Naive thymus-derived CD4-positive, alpha-beta T cell (primary cell): ENCODE measurements around the gene PCYT1A. TPM values are rescaled to one million over a fixed set of nuclear protein-coding genes. Genes with fewer than 3 reads are reported as not detected.
A peak's percentile ranks its signal among the peaks of the same experiment; 100 is the strongest.
"Not testable (repeated sequence)": the region's sequence is repeated elsewhere in the genome, so short reads cannot be mapped to it uniquely, and the experiment has no call there.

Experiments
- ATAC-seq: fragments of 150-1000 bp; cut with Tn5 transposase; 2 replicates; pipeline ENCODE4 v1.10.0; 2021; ENCODE audit warnings: mild to moderate bottlenecking, moderate library complexity
- CTCF ChIA-PET: fragments of 350-600 bp; sonication (Branson Sonifier 250); formaldehyde crosslinking; loops from one replicate; lab custom pipeline; 2021; ENCODE audit warnings: antibody characterized with exemption; lab: Charles Lee
- POLR2A ChIA-PET: fragments of 350-600 bp; sonication (Branson Sonifier 250); formaldehyde crosslinking; loops from one replicate; lab custom pipeline; 2021; ENCODE audit warnings: antibody characterized with exemption, inconsistent platforms; lab: Charles Lee
- DNase-seq, 9 donors: peaks; one replicate each; pipeline versions ENCODE4 v3.0.0 to v3.0.0-alpha.2; 2020 to 2022; ENCODE audit warnings: mixed read lengths in 1 of 9
- H3K27ac ChIP-seq: one replicate; pipeline ENCODE4 v1.7.0; 2013; ENCODE audit warnings: mild to moderate bottlenecking, low read depth, low read length, moderate library complexity
- H3K27me3 ChIP-seq, 2 donors: one replicate each; pipeline ENCODE4 v1.7.0; 2013; ENCODE audit warnings: low read length in 2 of 2, mild to moderate bottlenecking in 2 of 2, moderate library complexity in 2 of 2; ENCODE audit not compliant: control insufficient read depth in 2 of 2, insufficient read depth in 2 of 2
- H3K36me3 ChIP-seq, 3 experiments: 1 replicate in 2 of 3; 2 replicates in 1 of 3; pipeline ENCODE4 v1.7.0; 2013; ENCODE audit warnings: low read length in 3 of 3, mild to moderate bottlenecking in 3 of 3, moderate library complexity in 1 of 3; ENCODE audit not compliant: insufficient read depth in 3 of 3, control insufficient read depth in 2 of 3
- H3K4me1 ChIP-seq, 2 donors: one replicate each; pipeline ENCODE4 v1.7.0; 2013; ENCODE audit warnings: low read length in 2 of 2, mild to moderate bottlenecking in 2 of 2, moderate library complexity in 1 of 2; ENCODE audit not compliant: control insufficient read depth in 2 of 2, insufficient read depth in 2 of 2
- H3K4me3 ChIP-seq: 2 replicates; pipeline ENCODE4 v1.7.0; 2013; ENCODE audit warnings: mild to moderate bottlenecking, low read length
- H3K9me3 ChIP-seq, 3 experiments: 1 replicate in 2 of 3; 2 replicates in 1 of 3; pipeline ENCODE4 v1.7.0; 2013; ENCODE audit warnings: low read length in 3 of 3; ENCODE audit not compliant: control insufficient read depth in 2 of 3
- H3K27ac Mint-ChIP-seq, 9 donors: one replicate each; pipeline ENCODE4 v1.8.0; 2020 to 2022; ENCODE audit warnings: mixed read lengths in 9 of 9, mild to moderate bottlenecking in 8 of 9, moderate library complexity in 5 of 9, inconsistent platforms in 2 of 9
- H3K27me3 Mint-ChIP-seq, 5 donors: one replicate each; pipeline ENCODE4 v1.8.0; 2021 to 2022; ENCODE audit warnings: mixed read lengths in 5 of 5, mild to moderate bottlenecking in 1 of 5
- H3K36me3 Mint-ChIP-seq, 5 donors: one replicate each; pipeline ENCODE4 v1.8.0; 2020 to 2022; ENCODE audit warnings: mixed read lengths in 5 of 5, mild to moderate bottlenecking in 3 of 5, inconsistent platforms in 1 of 5
- H3K4me1 Mint-ChIP-seq, 7 donors: one replicate each; pipeline ENCODE4 v1.8.0; 2020 to 2022; ENCODE audit warnings: mixed read lengths in 7 of 7, mild to moderate bottlenecking in 3 of 7, inconsistent platforms in 1 of 7
- H3K4me3 Mint-ChIP-seq, 10 donors: one replicate each; pipeline ENCODE4 v1.8.0; 2020 to 2022; ENCODE audit warnings: mild to moderate bottlenecking in 10 of 10, mixed read lengths in 10 of 10, moderate library complexity in 6 of 10, inconsistent platforms in 2 of 10
- H3K9me3 Mint-ChIP-seq, 11 donors: one replicate each; pipeline ENCODE4 v1.8.0; 2020 to 2022; ENCODE audit warnings: mixed read lengths in 11 of 11, mild to moderate bottlenecking in 4 of 11, inconsistent platforms in 1 of 11, moderate library complexity in 1 of 11
- intact Hi-C, 2 donors: fragments of 100-400 bp; cut with micrococcal nuclease; formaldehyde crosslinking; loops; one replicate each; pipeline ENCODE4 v1.15.1; 2023
- polyA plus RNA-seq, 2 donors: library from polyadenylated mRNA; unstranded; fragments of 300-500 nt; fragmentation: Illumina TruSeq; gene quantifications; one replicate each; pipeline ENCODE4 v1.2.3, GENCODE V29; 2021
- total RNA-seq, 6 experiments: library from RNA in 5 of 6; stranded (reverse) in 5 of 6; gene quantifications; 1 replicate in 5 of 6; 2 replicates in 1 of 6; pipeline ENCODE4 v1.2.3 and lab custom pipeline; 2021 to 2026

The PCYT1A gene
- total and polyA plus RNA-seq, 7 experiments from 2014 or later, result 11.5 to 87.6 (median 59.4) TPM

DNA sequence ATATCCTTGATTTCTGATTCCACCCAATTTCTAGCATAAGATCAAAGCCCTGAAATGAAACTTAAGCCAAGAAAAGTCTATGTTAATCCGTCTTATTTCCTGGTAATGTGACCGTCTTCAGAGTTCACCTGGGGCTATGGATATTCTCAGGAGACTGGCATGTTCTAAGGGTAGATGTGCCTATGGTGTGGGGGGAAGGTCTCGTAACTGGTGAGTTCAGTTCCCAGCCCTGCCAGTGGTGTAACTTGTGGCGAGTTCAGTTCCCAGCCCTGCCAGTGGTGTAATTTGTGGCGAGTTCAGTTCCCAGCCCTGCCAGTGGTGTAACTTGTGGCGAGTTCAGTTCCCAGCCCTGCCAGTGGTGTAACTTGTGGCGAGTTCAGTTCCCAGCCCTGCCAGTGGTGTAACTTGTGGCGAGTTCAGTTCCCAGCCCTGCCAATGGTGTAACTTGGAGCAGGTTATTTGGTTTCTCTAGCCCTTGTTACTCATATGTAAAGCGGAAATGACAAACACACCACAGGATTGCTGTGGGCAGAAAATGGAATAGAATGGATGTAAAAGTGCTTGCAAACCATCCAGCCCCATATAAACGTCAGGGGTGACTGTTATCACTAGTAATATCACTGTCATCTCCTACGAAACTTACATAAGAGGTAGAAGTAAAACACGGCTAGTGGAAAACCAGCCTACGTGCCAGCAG is 40.8 kb downstream of the PCYT1A start:
- H3K36me3 Mint-ChIP-seq, result peaks cover 0 to 47% (median 20%) of the 10 kb centered on the region in 5 donors
- H3K36me3 ChIP-seq, result peaks cover 7 to 34% (median 14%) of the 10 kb centered on the region in 3 experiments
- no peaks in the 10 kb centered on the region for H3K27me3 Mint-ChIP-seq
- POLR2A ChIA-PET, result no interaction called here
- ATAC-seq, result peak; percentile 58
- no peak overlapping the region for H3K27ac ChIP-seq
- peaks cover 0 to 7% (median 0%) of the 10 kb centered on the region in 7 donors for H3K4me1 Mint-ChIP-seq
- no peak overlapping the region for H3K4me3 ChIP-seq
- peaks cover 0 to 5% (median 0%) of the 10 kb centered on the region in 11 donors for H3K9me3 Mint-ChIP-seq
- no peaks in the 10 kb centered on the region for H3K4me1 ChIP-seq
- CTCF ChIA-PET, result no interaction called here
- no peak overlapping the region for H3K4me3 Mint-ChIP-seq
- no peak for DNase-seq
- H3K27ac Mint-ChIP-seq, result no peak overlapping the region
- intact Hi-C loops, result no loop called here
- no peaks in the 10 kb centered on the region for H3K27me3 ChIP-seq
- no peaks in the 10 kb centered on the region for H3K9me3 ChIP-seq

DNA sequence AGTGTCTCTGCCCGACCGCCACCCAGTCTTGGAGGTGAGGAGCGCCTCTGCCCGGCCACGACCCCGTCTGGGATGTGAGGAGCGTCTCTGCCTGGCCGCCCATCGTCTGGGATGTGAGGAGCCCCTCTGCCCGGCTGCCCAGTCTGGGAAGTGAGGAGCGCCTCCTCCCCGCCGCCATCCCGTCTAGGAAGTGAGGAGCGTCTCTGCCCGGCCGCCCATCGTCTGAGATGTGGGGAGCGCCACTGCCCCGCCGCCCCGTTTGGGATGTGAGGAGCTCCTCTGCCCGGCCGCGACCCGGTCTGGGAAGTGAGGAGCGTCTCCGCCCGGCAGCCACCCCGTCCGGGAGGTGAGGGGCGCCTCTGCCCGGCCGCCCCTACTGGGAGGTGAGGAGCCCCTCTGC is 43.4 kb downstream of the PCYT1A start:
- intact Hi-C loops, H3K27me3 ChIP-seq, H3K4me1 ChIP-seq, POLR2A ChIA-PET, H3K4me3 Mint-ChIP-seq, H3K4me3 ChIP-seq, H3K4me1 Mint-ChIP-seq, DNase-seq, CTCF ChIA-PET, H3K27ac Mint-ChIP-seq, H3K9me3 ChIP-seq, H3K9me3 Mint-ChIP-seq, H3K27me3 Mint-ChIP-seq, ATAC-seq, H3K27ac ChIP-seq: not testable (repeated sequence)
- peaks cover 0 to 38% (median 25%) of the 10 kb centered on the region in 5 donors for H3K36me3 Mint-ChIP-seq
- H3K36me3 ChIP-seq, result peaks cover 12 to 47% (median 16%) of the 10 kb centered on the region in 3 experiments

DNA sequence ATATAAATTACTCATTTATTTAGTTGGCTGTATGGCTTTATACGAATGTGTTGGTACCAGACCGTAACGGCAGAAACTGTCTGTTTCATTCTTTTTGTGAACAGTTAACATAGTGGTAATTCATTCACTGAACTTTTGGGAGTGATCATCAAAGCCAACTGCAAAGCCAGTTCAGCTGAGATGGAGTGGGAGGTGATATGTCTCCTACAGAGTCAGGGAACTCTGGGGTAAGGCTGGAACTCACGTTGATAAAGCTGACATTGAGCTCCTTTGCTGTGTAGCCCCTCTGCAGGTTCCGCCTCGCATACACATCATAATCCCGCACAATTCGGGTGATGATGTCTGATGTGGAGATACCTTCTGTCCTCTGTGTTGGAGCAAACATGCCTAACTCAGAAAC is 45.8 kb downstream of the PCYT1A start:
- no peaks in the 10 kb centered on the region for H3K9me3 ChIP-seq
- POLR2A ChIA-PET, result no interaction called here
- Mint-ChIP-seq H3K36me3 (peaks cover 0 to 49% (median 25%) of the 10 kb centered on the region in 5 donors), H3K27me3 (no peaks in the 10 kb centered on the region), H3K27ac (no peak overlapping the region), H3K4me1 (peaks cover 0 to 6% (median 0%) of the 10 kb centered on the region in 7 donors), H3K4me3 (no peak overlapping the region), H3K9me3 (no peaks in the 10 kb centered on the region)
- ATAC-seq (no peak), DNase-seq (no peak)
- peaks cover 5 to 58% (median 9%) of the 10 kb centered on the region in 3 experiments for H3K36me3 ChIP-seq
- no peaks in the 10 kb centered on the region for H3K4me1 ChIP-seq
- CTCF ChIA-PET, result no interaction called here
- H3K27ac ChIP-seq, result no peak overlapping the region
- intact Hi-C loops, result no loop called here
- no peaks in the 10 kb centered on the region for H3K27me3 ChIP-seq
- no peak overlapping the region for H3K4me3 ChIP-seq

DNA sequence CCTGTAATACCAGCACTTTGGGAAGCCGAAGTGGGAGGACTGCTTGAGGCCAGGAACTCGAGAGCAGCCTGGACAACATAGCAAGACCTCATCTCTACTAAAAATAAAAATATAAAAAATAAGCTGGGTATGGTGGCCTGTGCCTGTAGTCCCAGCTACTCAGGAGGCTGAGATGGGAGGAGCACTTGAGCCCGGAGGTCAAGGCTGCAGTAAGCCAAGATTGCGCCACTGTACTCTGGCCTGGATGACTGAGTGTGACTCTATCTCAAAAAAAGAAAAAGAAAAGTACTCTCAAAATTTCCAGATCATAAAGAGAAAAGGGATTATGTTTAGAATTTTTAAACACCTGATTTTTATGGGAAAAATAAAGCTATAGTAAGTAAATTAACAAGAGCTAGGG is 47.1 kb downstream of the PCYT1A start:
- POLR2A ChIA-PET, result no interaction called here
- ATAC-seq, result no peak
- CTCF ChIA-PET, result no interaction called here

DNA sequence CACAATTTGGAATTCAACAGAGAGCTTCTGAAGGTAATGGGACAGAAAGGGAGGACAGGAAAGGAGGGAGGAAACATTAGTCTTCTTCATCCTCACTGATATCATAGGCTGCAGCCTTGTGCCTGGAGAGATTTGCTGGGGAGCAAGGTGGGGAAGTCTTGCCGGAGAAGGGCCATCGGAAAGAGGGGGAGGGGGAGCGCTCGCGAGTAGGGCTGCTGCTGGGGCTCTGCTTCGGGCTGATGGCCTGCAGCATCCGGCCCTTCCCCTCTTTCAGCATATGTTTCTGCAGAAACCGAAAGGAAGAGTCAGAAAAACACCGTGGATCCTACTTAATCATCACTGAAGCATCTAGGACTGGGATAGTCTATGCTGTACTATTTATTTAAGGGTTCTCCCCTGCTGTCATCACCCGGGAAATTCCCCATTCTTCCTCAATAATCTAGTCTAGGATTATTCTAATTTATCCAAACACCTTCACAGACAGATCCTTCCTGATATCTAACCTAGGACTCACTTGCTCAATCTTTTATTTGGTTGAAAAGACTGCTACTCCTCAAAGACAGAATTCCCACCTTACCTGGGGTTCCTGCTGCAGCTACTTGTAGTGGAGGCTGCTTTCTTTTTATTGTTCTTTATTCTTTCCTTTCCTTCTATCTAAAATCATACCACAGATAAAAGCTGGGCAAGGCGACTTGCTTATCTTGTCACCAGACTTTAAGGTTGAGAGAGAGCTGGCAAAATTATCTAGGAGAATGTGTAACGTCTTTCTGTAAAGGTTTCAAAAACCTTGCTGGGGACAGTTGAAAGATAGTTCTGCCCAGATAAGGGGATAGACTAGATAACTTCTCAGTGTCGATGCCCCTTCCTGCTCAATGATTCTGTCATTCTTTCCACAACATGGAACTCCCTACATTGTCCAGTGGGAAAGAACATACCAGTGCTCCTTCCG is 48.6 kb downstream of the PCYT1A start:
- intact Hi-C loops, result no loop called here
- H3K4me3 ChIP-seq, result no peak overlapping the region
- H3K9me3 ChIP-seq, result no peaks in the 10 kb centered on the region
- no peak overlapping the region for H3K4me3 Mint-ChIP-seq
- CTCF ChIA-PET, result no interaction called here
- no peak for DNase-seq
- H3K36me3 ChIP-seq, result peaks cover 5 to 48% (median 9%) of the 10 kb centered on the region in 3 experiments
- ATAC-seq, result no peak
- POLR2A ChIA-PET, result no interaction called here
- peak overlapping the region in 3 of 9 donors; percentile 36 to 50 (median 41) for H3K27ac Mint-ChIP-seq
- H3K4me1 Mint-ChIP-seq, result peaks cover 0 to 7% (median 2%) of the 10 kb centered on the region in 7 donors
- no peaks in the 10 kb centered on the region for H3K9me3 Mint-ChIP-seq
- no peaks in the 10 kb centered on the region for H3K27me3 Mint-ChIP-seq
- H3K27ac ChIP-seq, result no peak overlapping the region
- no peaks in the 10 kb centered on the region for H3K27me3 ChIP-seq
- H3K4me1 ChIP-seq, result no peaks in the 10 kb centered on the region
- peaks cover 0 to 42% (median 13%) of the 10 kb centered on the region in 5 donors for H3K36me3 Mint-ChIP-seq

More for the DNA sequence above, 47.1 kb downstream of the PCYT1A start:
- no peak overlapping the region for H3K27ac ChIP-seq
- Mint-ChIP-seq H3K9me3 (no peaks in the 10 kb centered on the region), H3K4me3 (no peak overlapping the region), H3K36me3 (peaks cover 0 to 45% (median 16%) of the 10 kb centered on the region in 5 donors), H3K4me1 (peaks cover 0 to 7% (median 2%) of the 10 kb centered on the region in 7 donors), H3K27ac (no peak overlapping the region), H3K27me3 (no peaks in the 10 kb centered on the region)
- no peak for DNase-seq
- no peaks in the 10 kb centered on the region for H3K9me3 ChIP-seq
- no peaks in the 10 kb centered on the region for H3K4me1 ChIP-seq
- intact Hi-C loops, result no loop called here
- H3K27me3 ChIP-seq, result no peaks in the 10 kb centered on the region
- H3K4me3 ChIP-seq, result no peak overlapping the region
- peaks cover 5 to 48% (median 9%) of the 10 kb centered on the region in 3 experiments for H3K36me3 ChIP-seq

DNA sequence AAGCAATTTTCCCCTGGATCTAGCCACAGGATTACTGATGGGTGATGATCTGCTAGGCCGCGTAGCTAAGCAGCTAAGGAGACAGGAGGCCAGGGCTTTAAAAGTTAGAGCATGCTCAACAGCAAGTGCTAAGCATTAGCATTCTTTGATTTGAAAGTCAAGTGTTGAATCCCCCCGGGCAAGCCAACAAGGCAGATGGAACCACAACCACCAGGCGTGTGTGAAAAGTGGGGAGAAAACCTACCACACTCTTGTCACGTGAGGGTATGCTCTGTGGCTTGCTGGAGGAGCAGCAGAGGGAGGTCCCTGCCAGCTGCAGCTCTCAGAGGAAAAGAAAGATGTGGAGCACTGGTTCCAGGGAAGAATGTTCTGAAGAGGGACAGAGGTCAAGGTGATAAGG is 50.3 kb downstream of the PCYT1A start:
- Histone ChIP-seq H3K27me3 (no peaks in the 10 kb centered on the region), H3K9me3 (no peaks in the 10 kb centered on the region), H3K4me1 (no peaks in the 10 kb centered on the region), H3K4me3 (no peak overlapping the region), H3K36me3 (peaks cover 5 to 42% (median 9%) of the 10 kb centered on the region in 3 experiments), H3K27ac (no peak overlapping the region)
- Mint-ChIP-seq H3K9me3 (no peaks in the 10 kb centered on the region), H3K27me3 (no peaks in the 10 kb centered on the region), H3K36me3 (peaks cover 0 to 35% (median 9%) of the 10 kb centered on the region in 5 donors), H3K4me3 (no peak overlapping the region), H3K4me1 (peaks cover 0 to 11% (median 4%) of the 10 kb centered on the region in 7 donors), H3K27ac (peak overlapping the region in 2 of 9 donors; percentile 17 to 55)
- ChIA-PET CTCF (no interaction called here), POLR2A (interaction anchor here (0.6 kb wide), 1 partner anchor 16 kb away, joined by 3 read pairs; no protein-coding TSS in a partner anchor)
- intact Hi-C loops, result no loop called here
- ATAC-seq, result no peak
- no peak for DNase-seq
